Endodermal cell (in vitro differentiated cells): Measurements from ENCODE around the gene ZNF512. TPM values are rescaled to one million over a fixed set of nuclear protein-coding genes. Genes with fewer than 3 reads are reported as not detected.

Experiments used
- DNase-seq: peaks from one replicate; pipeline ENCODE4 v3.0.0-alpha.2; 2017
- H3K27ac ChIP-seq: 2 replicates; pipeline ENCODE4 v1.5.1; 2013; ENCODE audit warnings: mild to moderate bottlenecking, low read depth, low read length, moderate library complexity
- H3K27me3 ChIP-seq: 2 replicates; pipeline ENCODE4 v1.6.1; 2013; ENCODE audit warnings: mild to moderate bottlenecking, low read length, moderate library complexity; ENCODE audit not compliant: insufficient read depth, control insufficient read depth, poor library complexity, severe bottlenecking
- H3K36me3 ChIP-seq: 2 replicates; pipeline ENCODE4 v1.7.0; 2013; ENCODE audit warnings: mild to moderate bottlenecking, low read length, moderate library complexity; ENCODE audit not compliant: control insufficient read depth, insufficient read depth
- H3K4me1 ChIP-seq: one replicate; pipeline ENCODE4 v1.7.0; 2013; ENCODE audit warnings: low read length; ENCODE audit not compliant: control insufficient read depth, insufficient read depth
- H3K4me3 ChIP-seq: 2 replicates; pipeline ENCODE4 v1.5.1; 2013; ENCODE audit warnings: mild to moderate bottlenecking, low read length, moderate library complexity
- H3K9ac ChIP-seq: 2 replicates; pipeline ENCODE4 v1.6.1; 2013; ENCODE audit warnings: mild to moderate bottlenecking, low read length, moderate library complexity; ENCODE audit not compliant: poor library complexity, severe bottlenecking; ENCODE audit errors: extremely low read depth
- H3K9me3 ChIP-seq: 2 replicates; pipeline ENCODE4 v1.6.1; 2013; ENCODE audit warnings: mild to moderate bottlenecking, low read length, moderate library complexity; ENCODE audit not compliant: control insufficient read depth
- H3K27ac Mint-ChIP-seq: 2 replicates; pipeline ENCODE4 v1.8.0; 2020; ENCODE audit warnings: mixed read lengths
- H3K27me3 Mint-ChIP-seq: 2 replicates; pipeline ENCODE4 v1.8.0; 2021; ENCODE audit warnings: mild to moderate bottlenecking, mixed read lengths; ENCODE audit not compliant: insufficient read depth
- H3K36me3 Mint-ChIP-seq: 2 replicates; pipeline ENCODE4 v1.8.0; 2020; ENCODE audit warnings: low read depth, mixed read lengths
- H3K4me1 Mint-ChIP-seq: 2 replicates; pipeline ENCODE4 v1.8.0; 2020; ENCODE audit warnings: mixed read lengths
- H3K4me3 Mint-ChIP-seq: 2 replicates; pipeline ENCODE4 v1.8.0; 2020; ENCODE audit warnings: mild to moderate bottlenecking, moderate library complexity, mixed read lengths
- H3K9me3 Mint-ChIP-seq: 2 replicates; pipeline ENCODE4 v1.8.0; 2020; ENCODE audit warnings: mild to moderate bottlenecking, mixed read lengths
- WGBS, 2 experiments: methylation state at CpG; one replicate each; pipeline versions ENCODE4 v1.1.5 to v1.1.7; 2013; ENCODE audit warnings: missing lambda C conversion rate in 2 of 2, mixed read lengths in 1 of 2; ENCODE audit not compliant: insufficient coverage in 1 of 2, insufficient read length in 1 of 2; 5-methylcytosine and 5-hydroxymethylcytosine counted together
- total RNA-seq, 2 donors: library from RNA; stranded (reverse); fragmentation: NEBNext Ultra II Directional in 1 of 2; extraction: Animal tissue kit (Norgen Biotek cat#: 25700) in 1 of 2; gene quantifications; 2 replicates in 1 of 2; 3 replicates in 1 of 2; pipeline ENCODE4 v1.2.1, GENCODE V29; 2021
- TF ChIP-seq, protein P1 (sequence below): fragments of 200-600 bp; sonication (generic); conservative IDR thresholded peaks from 2 replicates; pipeline ENCODE4 v1.5.0; 2021; ENCODE audit warnings: antibody characterized with exemption, mild to moderate bottlenecking

The ZNF512 gene
- total RNA-seq, 2 donors from 2014 or later = 29.3 to 36.7 TPM

DNA sequence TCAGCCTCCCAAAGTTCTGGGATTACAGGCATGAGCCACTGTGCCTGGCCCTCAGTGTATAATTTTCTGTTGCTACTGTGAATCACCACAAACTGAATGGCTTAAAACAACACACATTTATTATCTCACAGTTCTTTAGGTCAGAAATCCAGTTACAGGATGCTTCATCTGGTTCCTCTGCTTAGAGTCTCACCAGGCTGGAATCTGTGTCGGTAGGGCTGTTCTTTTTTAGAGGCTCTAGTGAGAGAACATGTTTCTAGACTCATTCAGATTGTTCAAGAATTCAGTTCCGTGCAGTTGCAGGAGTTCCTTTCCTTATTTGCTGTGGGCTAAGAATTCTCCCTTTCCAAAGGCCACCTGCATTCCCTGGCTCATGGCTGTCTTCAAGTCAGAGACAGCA lies 23.8 kb downstream of the ZNF512 start:
- H3K9ac ChIP-seq = no peak overlapping the region
- no peak overlapping the region for H3K27ac Mint-ChIP-seq
- no peaks in the 10 kb centered on the region for H3K4me1 Mint-ChIP-seq
- H3K4me1 ChIP-seq = no peaks in the 10 kb centered on the region
- DNase-seq = no peak
- 92 to 93% methylated on average over 1 to 2 of the region's 2 CpGs for WGBS, 2 experiments
- H3K27me3 Mint-ChIP-seq = no peaks in the 10 kb centered on the region
- H3K27me3 ChIP-seq = no peaks in the 10 kb centered on the region
- H3K4me3 Mint-ChIP-seq = no peak overlapping the region
- H3K36me3 ChIP-seq = peaks cover 73% of the 10 kb centered on the region
- TF ChIP-seq, protein P1, sequence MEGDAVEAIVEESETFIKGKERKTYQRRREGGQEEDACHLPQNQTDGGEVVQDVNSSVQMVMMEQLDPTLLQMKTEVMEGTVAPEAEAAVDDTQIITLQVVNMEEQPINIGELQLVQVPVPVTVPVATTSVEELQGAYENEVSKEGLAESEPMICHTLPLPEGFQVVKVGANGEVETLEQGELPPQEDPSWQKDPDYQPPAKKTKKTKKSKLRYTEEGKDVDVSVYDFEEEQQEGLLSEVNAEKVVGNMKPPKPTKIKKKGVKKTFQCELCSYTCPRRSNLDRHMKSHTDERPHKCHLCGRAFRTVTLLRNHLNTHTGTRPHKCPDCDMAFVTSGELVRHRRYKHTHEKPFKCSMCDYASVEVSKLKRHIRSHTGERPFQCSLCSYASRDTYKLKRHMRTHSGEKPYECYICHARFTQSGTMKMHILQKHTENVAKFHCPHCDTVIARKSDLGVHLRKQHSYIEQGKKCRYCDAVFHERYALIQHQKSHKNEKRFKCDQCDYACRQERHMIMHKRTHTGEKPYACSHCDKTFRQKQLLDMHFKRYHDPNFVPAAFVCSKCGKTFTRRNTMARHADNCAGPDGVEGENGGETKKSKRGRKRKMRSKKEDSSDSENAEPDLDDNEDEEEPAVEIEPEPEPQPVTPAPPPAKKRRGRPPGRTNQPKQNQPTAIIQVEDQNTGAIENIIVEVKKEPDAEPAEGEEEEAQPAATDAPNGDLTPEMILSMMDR = no peak
- no peak overlapping the region for H3K27ac ChIP-seq
- H3K4me3 ChIP-seq = no peak overlapping the region
- H3K9me3 ChIP-seq = no peaks in the 10 kb centered on the region
- peaks cover 61% of the 10 kb centered on the region for H3K36me3 Mint-ChIP-seq
- H3K9me3 Mint-ChIP-seq = no peaks in the 10 kb centered on the region

DNA sequence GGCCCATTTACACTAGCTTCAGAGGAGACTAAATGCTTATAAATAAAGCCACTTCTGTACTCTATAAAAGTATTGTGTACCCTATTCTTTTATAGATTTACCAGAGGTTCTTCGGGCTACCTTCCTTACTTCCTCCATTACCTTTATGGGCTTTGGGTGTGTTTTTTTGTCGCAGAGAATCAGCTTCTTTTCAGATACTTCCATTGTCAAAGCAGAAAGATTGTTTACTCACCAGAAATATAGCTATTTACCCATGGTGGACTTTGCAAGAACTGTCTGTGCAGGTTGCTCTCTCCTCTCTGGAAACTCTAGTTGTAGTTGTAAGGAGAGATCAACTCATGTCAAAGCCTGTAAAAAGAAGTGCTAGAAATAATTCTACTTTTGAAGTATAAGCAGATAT lies 31.1 kb downstream of the ZNF512 start:
- H3K27me3 Mint-ChIP-seq = no peaks in the 10 kb centered on the region
- H3K4me1 ChIP-seq = no peaks in the 10 kb centered on the region
- no peak overlapping the region for H3K9ac ChIP-seq
- no peak overlapping the region for H3K27ac Mint-ChIP-seq
- no peak overlapping the region for H3K4me3 ChIP-seq
- no peaks in the 10 kb centered on the region for H3K4me1 Mint-ChIP-seq
- WGBS, 2 experiments = 96 to 100% methylated on average over 1 to 2 of the region's 2 CpGs
- H3K4me3 Mint-ChIP-seq = no peak overlapping the region
- no peaks in the 10 kb centered on the region for H3K27me3 ChIP-seq
- no peak for DNase-seq
- peaks cover 60% of the 10 kb centered on the region for H3K36me3 Mint-ChIP-seq
- no peak overlapping the region for H3K27ac ChIP-seq
- TF ChIP-seq, protein P1 = no peak
- H3K9me3 Mint-ChIP-seq = no peaks in the 10 kb centered on the region
- peaks cover 69% of the 10 kb centered on the region for H3K36me3 ChIP-seq
- no peaks in the 10 kb centered on the region for H3K9me3 ChIP-seq

DNA sequence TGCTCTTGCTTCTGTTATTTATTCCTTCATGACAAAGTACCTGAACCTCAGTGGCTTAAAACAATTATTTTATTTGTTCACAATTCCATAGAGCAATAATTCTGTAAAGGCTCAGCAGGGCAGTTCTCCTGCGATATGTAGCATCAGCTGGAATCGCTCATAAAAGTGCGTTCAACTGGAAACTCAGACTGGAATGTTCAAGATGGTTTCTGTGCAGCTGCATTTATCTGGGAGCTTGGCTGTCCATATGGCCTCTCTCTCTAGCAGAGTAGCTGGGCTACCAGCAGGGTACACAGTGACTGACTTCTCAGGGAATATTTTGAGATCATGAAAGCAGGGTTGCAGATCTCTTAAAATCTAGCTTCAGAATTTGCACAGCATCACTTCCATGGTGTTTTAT lies 32.5 kb downstream of the ZNF512 start:
- no peaks in the 10 kb centered on the region for H3K27me3 Mint-ChIP-seq
- H3K27ac Mint-ChIP-seq = no peak overlapping the region
- DNase-seq = no peak
- peaks cover 67% of the 10 kb centered on the region for H3K36me3 Mint-ChIP-seq
- Histone ChIP-seq H3K4me1 (no peaks in the 10 kb centered on the region), H3K9me3 (no peaks in the 10 kb centered on the region), H3K27me3 (no peaks in the 10 kb centered on the region), H3K27ac (no peak overlapping the region), H3K4me3 (no peak overlapping the region), H3K36me3 (peaks cover 67% of the 10 kb centered on the region), H3K9ac (no peak overlapping the region)
- whole genome bisulfite sequencing, 2 experiments = 95 to 97% methylated on average over 3 of the region's 3 CpGs
- H3K9me3 Mint-ChIP-seq = no peaks in the 10 kb centered on the region
- TF ChIP-seq, protein P1 = no peak
- H3K4me3 Mint-ChIP-seq = no peak overlapping the region
- H3K4me1 Mint-ChIP-seq = no peaks in the 10 kb centered on the region
